Common myeloid progenitor, CD34-positive (primary cell): ENCODE results near the gene ANKRD28.

Experiments used
- CTCF ChIA-PET: fragments of 350-600 bp; sonication (Branson Sonifier 250); formaldehyde crosslinking; loops from one replicate; lab custom pipeline; 2021; ENCODE audit warnings: antibody characterized with exemption; lab: Charles Lee
- POLR2A ChIA-PET: fragments of 350-600 bp; sonication (Branson Sonifier 250); formaldehyde crosslinking; loops from one replicate; lab custom pipeline; 2021; ENCODE audit warnings: antibody characterized with exemption; lab: Charles Lee
- DNase-seq, 3 donors: peaks; one replicate each; pipeline versions ENCODE4 v3.0.0 to v3.0.0-alpha.2; 2013
- H3K27ac ChIP-seq, 2 experiments: 1 replicate in 1 of 2; 2 replicates in 1 of 2; pipeline ENCODE4 v1.7.0; 2013; ENCODE audit warnings: inconsistent platforms in 2 of 2, low read length in 2 of 2, mild to moderate bottlenecking in 2 of 2, low read depth in 1 of 2, moderate library complexity in 1 of 2; ENCODE audit not compliant: severe bottlenecking in 2 of 2, insufficient read depth in 1 of 2, poor library complexity in 1 of 2
- H3K27me3 ChIP-seq, 5 experiments: replicated peaks in 2 of 5; 1 replicate in 3 of 5; 2 replicates in 2 of 5; pipeline versions ENCODE4 v1.6.1 to v1.7.0; 2013; ENCODE audit warnings: low read length in 4 of 5, mild to moderate bottlenecking in 2 of 5, moderate library complexity in 2 of 5, inconsistent platforms in 1 of 5; ENCODE audit not compliant: insufficient read depth in 5 of 5, control insufficient read depth in 4 of 5
- H3K36me3 ChIP-seq, 4 experiments: 1 replicate in 2 of 4; 2 replicates in 2 of 4; pipeline versions ENCODE4 v1.6.1 to v1.7.0; 2013; ENCODE audit warnings: low read length in 3 of 4, control low read depth in 1 of 4, mild to moderate bottlenecking in 1 of 4; ENCODE audit not compliant: control insufficient read depth in 4 of 4, insufficient read depth in 4 of 4
- H3K4me1 ChIP-seq, 4 experiments: 1 replicate in 3 of 4; 2 replicates in 1 of 4; pipeline versions ENCODE4 v1.6.1 to v1.7.1; 2013; ENCODE audit warnings: low read length in 3 of 4, mild to moderate bottlenecking in 3 of 4, control low read depth in 1 of 4, inconsistent platforms in 1 of 4, moderate library complexity in 1 of 4; ENCODE audit not compliant: control insufficient read depth in 4 of 4, insufficient read depth in 4 of 4; ENCODE audit errors: control extremely low read depth in 1 of 4
- H3K4me3 ChIP-seq, 7 experiments: 1 replicate in 4 of 7; 2 replicates in 3 of 7; pipeline versions ENCODE4 v1.5.1 to v1.7.0; 2013; ENCODE audit warnings: mild to moderate bottlenecking in 7 of 7, low read length in 6 of 7, moderate library complexity in 6 of 7, inconsistent platforms in 2 of 7, low read depth in 2 of 7, control low read depth in 1 of 7; ENCODE audit not compliant: insufficient read depth in 4 of 7, control insufficient read depth in 1 of 7; ENCODE audit errors: extremely low read depth in 1 of 7
- H3K9me3 ChIP-seq, 5 experiments: 1 replicate in 4 of 5; 2 replicates in 1 of 5; pipeline versions ENCODE4 v1.6.1 to v1.7.1; 2013; ENCODE audit warnings: low read length in 4 of 5, mild to moderate bottlenecking in 2 of 5, inconsistent platforms in 1 of 5, low read depth in 1 of 5, moderate library complexity in 1 of 5; ENCODE audit not compliant: control insufficient read depth in 4 of 5, insufficient read depth in 2 of 5; ENCODE audit errors: control extremely low read depth in 1 of 5
- WGBS: methylation state at CpG from one replicate; pipeline ENCODE4 v1.1.5; 2013; ENCODE audit not compliant: insufficient coverage; 5-methylcytosine and 5-hydroxymethylcytosine counted together

ANKRD28 gene

GRCh38 chr3:15653321-15653720 lies 144.5 kb downstream of the ANKRD28 start:
- peaks cover 0 to 44% (median 12%) of the 10 kb centered on the region in 5 experiments for H3K27me3 ChIP-seq
- no peaks in the 10 kb centered on the region for H3K36me3 ChIP-seq
- no peak overlapping the region for H3K4me3 ChIP-seq
- peaks cover 2 to 22% (median 16%) of the 10 kb centered on the region in 5 experiments for H3K9me3 ChIP-seq
- POLR2A ChIA-PET = no interaction called here
- 92% methylated on average over 1 of the region's 3 CpGs for WGBS
- CTCF ChIA-PET = no interaction called here
- DNase-seq = no peak
- no peak overlapping the region for H3K27ac ChIP-seq
- peaks cover 2 to 8% (median 5%) of the 10 kb centered on the region in 4 experiments for H3K4me1 ChIP-seq

DNA sequence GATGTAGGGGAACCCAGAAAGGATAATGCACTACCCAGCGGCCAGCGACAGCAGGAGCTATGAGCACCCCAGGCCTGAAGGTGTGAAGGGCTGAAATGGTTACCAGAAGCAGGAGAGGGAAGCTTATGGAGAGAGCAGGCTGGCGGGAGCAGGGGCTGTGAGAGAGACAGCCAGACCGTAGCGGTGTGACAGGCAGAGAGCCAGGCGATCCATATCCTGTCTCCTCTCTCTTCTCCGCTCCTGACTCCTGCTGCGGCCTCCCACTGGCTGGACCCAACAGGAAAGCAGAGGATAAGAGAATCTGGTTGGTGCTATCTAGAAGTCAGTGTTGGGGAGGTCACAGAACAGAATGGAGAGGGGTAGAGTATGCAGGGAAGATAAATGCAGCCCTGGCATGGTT lies 146.4 kb downstream of the ANKRD28 start:
- Histone ChIP-seq H3K9me3 (peaks cover 0 to 10% (median 7%) of the 10 kb centered on the region in 5 experiments), H3K36me3 (no peaks in the 10 kb centered on the region), H3K4me3 (no peak overlapping the region), H3K27me3 (peaks cover 0 to 44% (median 12%) of the 10 kb centered on the region in 5 experiments), H3K27ac (no peak overlapping the region), H3K4me1 (peaks cover 14 to 28% (median 21%) of the 10 kb centered on the region in 4 experiments)
- no peak for DNase-seq
- ChIA-PET POLR2A (no interaction called here), CTCF (interaction anchor here (1.2 to 1.3 kb wide), 2 partner anchors 9 to 18 kb away, joined by 3 to 7 read pairs; no protein-coding TSS in a partner anchor)
- WGBS = 100% methylated on average over 1 of the region's 8 CpGs

DNA sequence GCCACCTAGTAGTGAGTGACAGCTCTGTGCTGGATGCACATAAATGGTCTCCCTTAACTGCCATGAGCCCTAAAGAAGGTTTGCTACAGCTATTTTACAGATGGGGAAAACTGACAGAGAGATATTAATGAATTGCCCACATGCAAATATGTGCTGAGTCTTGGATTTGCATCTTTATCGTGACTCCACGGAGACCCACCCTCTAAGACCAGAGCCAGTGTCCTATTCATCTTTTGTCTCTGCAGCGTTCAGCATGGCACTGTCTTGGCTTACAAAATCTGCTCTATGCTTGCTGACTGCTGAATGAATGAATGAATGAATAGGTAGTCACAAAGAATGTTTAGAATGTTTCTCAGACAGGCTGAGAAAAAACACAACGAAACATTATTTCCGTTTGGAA lies 147.9 kb downstream of the ANKRD28 start:
- 100% methylated on average over 3 of the region's 5 CpGs for WGBS
- Histone ChIP-seq H3K9me3 (peaks cover 0 to 5% (median 0%) of the 10 kb centered on the region in 5 experiments), H3K4me3 (no peak overlapping the region), H3K27me3 (peaks cover 0 to 57% (median 14%) of the 10 kb centered on the region in 5 experiments), H3K4me1 (peaks cover 16 to 37% (median 24%) of the 10 kb centered on the region in 4 experiments), H3K36me3 (peaks cover 0 to under 1% (median 0%) of the 10 kb centered on the region in 4 experiments), H3K27ac (no peak overlapping the region)
- CTCF ChIA-PET = interaction anchor here (0.9 to 1.8 kb wide), 4 partner anchors 9 to 20 kb away, joined by 3 to 6 read pairs (median 4); no protein-coding TSS in a partner anchor
- POLR2A ChIA-PET = no interaction called here
- no peak for DNase-seq

DNA sequence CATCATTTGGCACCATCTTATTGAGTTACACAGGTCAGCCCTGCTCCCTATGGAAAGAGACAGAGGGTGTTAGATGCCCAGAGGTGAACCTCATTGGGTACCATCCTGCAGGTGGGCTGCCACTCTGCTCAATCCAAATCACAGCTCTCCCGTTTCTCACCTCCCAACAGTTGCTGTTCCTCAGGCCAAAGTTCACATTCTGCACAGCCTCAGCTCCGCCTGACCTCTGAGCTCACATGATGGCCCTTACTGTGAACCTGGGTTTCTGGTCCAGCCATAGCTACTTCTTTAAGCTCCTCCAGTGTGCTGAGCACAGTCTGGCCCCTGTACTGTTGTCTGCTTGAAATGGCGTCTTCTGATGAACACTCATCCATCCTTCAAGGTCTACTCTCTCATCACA lies 148.4 kb downstream of the ANKRD28 start:
- Histone ChIP-seq H3K36me3 (peaks cover 0 to 5% (median 0%) of the 10 kb centered on the region in 4 experiments), H3K4me3 (no peak overlapping the region), H3K4me1 (peaks cover 16 to 37% (median 24%) of the 10 kb centered on the region in 4 experiments), H3K27ac (no peak overlapping the region), H3K9me3 (peaks cover 0 to 5% (median 0%) of the 10 kb centered on the region in 5 experiments), H3K27me3 (peaks cover 0 to 62% (median 14%) of the 10 kb centered on the region in 5 experiments)
- ChIA-PET CTCF (interaction anchor here (0.9 to 1.8 kb wide), 4 partner anchors 9 to 21 kb away, joined by 3 to 6 read pairs (median 4); no protein-coding TSS in a partner anchor), POLR2A (no interaction called here)
- no peak for DNase-seq
- WGBS = 97% methylated on average over 3 of the region's 3 CpGs

GRCh38 chr3:15647611-15648167 lies 150.1 kb downstream of the ANKRD28 start:
- CTCF ChIA-PET = interaction anchor here (1.0 kb wide), 1 partner anchor 35 kb away, joined by 3 read pairs; no protein-coding TSS in a partner anchor

DNA sequence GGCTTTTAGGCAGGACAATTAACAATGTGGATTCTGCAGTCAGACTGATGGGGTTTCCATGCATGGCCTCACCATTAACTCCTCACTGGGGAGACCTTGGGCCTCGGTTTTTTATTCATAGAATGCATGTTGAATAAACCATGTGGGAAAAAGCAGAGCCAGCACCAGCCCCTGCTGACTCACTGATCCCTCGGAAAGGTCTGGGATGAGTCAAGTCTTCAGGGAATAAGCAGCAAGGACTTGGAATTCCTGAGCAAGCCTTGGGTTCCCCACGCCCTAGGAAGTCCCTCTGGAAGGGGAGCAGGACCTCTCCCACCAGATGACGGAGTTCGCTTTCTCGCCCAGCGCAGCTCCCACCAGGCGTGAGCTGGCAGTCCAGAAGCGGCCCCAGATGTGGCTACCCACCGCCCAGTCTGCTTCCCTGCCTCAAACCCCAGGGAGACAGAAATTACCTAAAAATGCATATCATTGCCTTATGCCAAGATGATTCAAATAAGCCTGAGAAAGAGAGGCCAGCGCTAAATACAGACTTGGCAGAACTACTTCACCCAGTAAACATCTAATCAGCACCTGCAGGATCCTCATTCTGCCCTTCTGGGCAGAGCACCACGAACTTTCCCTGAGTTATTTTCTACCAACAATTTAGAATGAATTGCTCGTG lies 150.8 kb downstream of the ANKRD28 start:
- WGBS = 79% methylated on average over 9 of the region's 13 CpGs
- ChIA-PET POLR2A (interaction anchor here (0.5 to 0.9 kb wide), 2 partner anchors 24 to 112 kb away, joined by 3 read pairs; no protein-coding TSS in a partner anchor), CTCF (interaction anchor here (1.0 kb wide), 1 partner anchor 35 kb away, joined by 3 read pairs; no protein-coding TSS in a partner anchor)
- DNase-seq = no peak
- Histone ChIP-seq H3K36me3 (peaks cover 0 to 5% (median under 1%) of the 10 kb centered on the region in 4 experiments), H3K27me3 (peaks cover 0 to 49% (median 14%) of the 10 kb centered on the region in 5 experiments), H3K9me3 (peaks cover 0 to 5% (median 0%) of the 10 kb centered on the region in 5 experiments), H3K4me3 (peak overlapping the region in 3 of 7 experiments; percentile 20 to 55 (median 31)), H3K27ac (no peak overlapping the region), H3K4me1 (peaks cover 16 to 37% (median 24%) of the 10 kb centered on the region in 4 experiments)

More at GRCh38 chr3:15647611-15648167, 150.1 kb downstream of the ANKRD28 start:
- POLR2A ChIA-PET = interaction anchor here (0.9 kb wide), 1 partner anchor 23 kb away, joined by 3 read pairs; no protein-coding TSS in a partner anchor
- WGBS = 18% methylated on average over 4 of the region's 4 CpGs
- Histone ChIP-seq H3K27me3 (peaks cover 0 to 56% (median 14%) of the 10 kb centered on the region in 5 experiments), H3K4me1 (peaks cover 16 to 37% (median 24%) of the 10 kb centered on the region in 4 experiments), H3K36me3 (peaks cover 0 to 5% (median 0%) of the 10 kb centered on the region in 4 experiments), H3K9me3 (peaks cover 0 to 5% (median 0%) of the 10 kb centered on the region in 5 experiments), H3K4me3 (peak overlapping the region in 3 of 7 experiments; percentile 4 to 55 (median 19)), H3K27ac (no peak overlapping the region)
- DNase-seq = peak; percentile 95 to 98 (median 97)
